Trophoblast cell (in vitro differentiated cells and primary cell): Measurements from ENCODE around the gene EPHA6.

Experiments
- DNase-seq, 2 donors: peaks; one replicate each; pipeline ENCODE4 v3.0.0-alpha.2; 2016
- H2AFZ ChIP-seq: 2 replicates; pipeline ENCODE4 v1.6.1; 2013; ENCODE audit warnings: low read length, moderate library complexity, mild to moderate bottlenecking; ENCODE audit not compliant: insufficient read depth, poor library complexity
- H2AK5ac ChIP-seq: 2 replicates; pipeline ENCODE4 v1.6.1; 2013; ENCODE audit warnings: mild to moderate bottlenecking, low read length
- H2BK120ac ChIP-seq: 2 replicates; pipeline ENCODE4 v1.6.1; 2013; ENCODE audit warnings: low read length, mild to moderate bottlenecking, moderate library complexity; ENCODE audit not compliant: insufficient read depth, poor library complexity
- H2BK12ac ChIP-seq: 2 replicates; pipeline ENCODE4 v1.6.1; 2013; ENCODE audit warnings: mild to moderate bottlenecking, low read length, moderate library complexity
- H2BK5ac ChIP-seq: 2 replicates; pipeline ENCODE4 v1.6.1; 2013; ENCODE audit warnings: low read length, low read depth, moderate library complexity, mild to moderate bottlenecking; ENCODE audit not compliant: poor library complexity
- H3K14ac ChIP-seq: 2 replicates; pipeline ENCODE4 v1.6.1; 2013; ENCODE audit warnings: mild to moderate bottlenecking, low read length
- H3K18ac ChIP-seq: 2 replicates; pipeline ENCODE4 v1.6.1; 2013; ENCODE audit warnings: mild to moderate bottlenecking, low read length
- H3K23ac ChIP-seq: 2 replicates; pipeline ENCODE4 v1.6.1; 2013; ENCODE audit warnings: low read length
- H3K27ac ChIP-seq: 2 replicates; pipeline ENCODE4 v1.5.1; 2013; ENCODE audit warnings: low read depth, mild to moderate bottlenecking, inconsistent platforms, low read length, moderate library complexity
- H3K27me3 ChIP-seq: 2 replicates; pipeline ENCODE4 v1.6.1; 2013; ENCODE audit warnings: inconsistent platforms, mild to moderate bottlenecking, low read length, moderate library complexity; ENCODE audit not compliant: insufficient read depth
- H3K36me3 ChIP-seq, 2 experiments: 1 replicate in 1 of 2; 2 replicates in 1 of 2; pipeline ENCODE4 v1.6.1; 2013; ENCODE audit warnings: low read length in 2 of 2, mild to moderate bottlenecking in 2 of 2, moderate library complexity in 1 of 2; ENCODE audit not compliant: insufficient read depth in 2 of 2, control insufficient read depth in 1 of 2
- H3K4ac ChIP-seq: 2 replicates; pipeline ENCODE4 v1.6.1; 2013; ENCODE audit warnings: low read depth, mild to moderate bottlenecking, low read length, moderate library complexity
- H3K4me1 ChIP-seq, 2 experiments: 1 replicate in 1 of 2; 2 replicates in 1 of 2; pipeline ENCODE4 v1.6.1; 2013; ENCODE audit warnings: low read length in 2 of 2, mild to moderate bottlenecking in 2 of 2, moderate library complexity in 1 of 2; ENCODE audit not compliant: insufficient read depth in 2 of 2, control insufficient read depth in 1 of 2
- H3K4me2 ChIP-seq: 2 replicates; pipeline ENCODE4 v1.6.1; 2013; ENCODE audit warnings: inconsistent platforms, mild to moderate bottlenecking, low read length, moderate library complexity
- H3K4me3 ChIP-seq: 2 replicates; pipeline ENCODE4 v1.5.1; 2013; ENCODE audit warnings: mild to moderate bottlenecking, low read depth, low read length, inconsistent platforms
- H3K79me1 ChIP-seq: one replicate; pipeline ENCODE4 v1.6.1; 2013; ENCODE audit warnings: low read length
- H3K79me2 ChIP-seq: 2 replicates; pipeline ENCODE4 v1.6.1; 2013; ENCODE audit warnings: low read length, mild to moderate bottlenecking; ENCODE audit not compliant: control insufficient read depth, insufficient read depth, poor library complexity
- H3K9ac ChIP-seq: 2 replicates; pipeline ENCODE4 v1.6.1; 2013; ENCODE audit warnings: mild to moderate bottlenecking, low read length
- H3K9me3 ChIP-seq: 2 replicates; pipeline ENCODE4 v1.6.1; 2013; ENCODE audit warnings: low read depth, mild to moderate bottlenecking, control low read depth, inconsistent platforms, low read length; ENCODE audit not compliant: insufficient read depth
- H4K12ac ChIP-seq: 2 replicates; pipeline ENCODE4 v1.6.1; 2013; ENCODE audit warnings: low read depth, mild to moderate bottlenecking, low read length, moderate library complexity
- H4K8ac ChIP-seq: 2 replicates; pipeline ENCODE4 v1.6.1; 2013; ENCODE audit warnings: low read depth, mild to moderate bottlenecking, low read length, moderate library complexity
- H4K91ac ChIP-seq: one replicate; pipeline ENCODE4 v1.6.1; 2013; ENCODE audit warnings: low read depth, mild to moderate bottlenecking, low read length, moderate library complexity
- WGBS: extraction: QIAGEN DNeasy Blood & Tissue Kit; methylation state at CpG from one replicate; pipeline ENCODE4 v1.1.7; 2013; ENCODE audit warnings: missing lambda C conversion rate; ENCODE audit not compliant: insufficient read length, insufficient coverage; ENCODE audit errors: extremely low coverage; 5-methylcytosine and 5-hydroxymethylcytosine counted together

The EPHA6 gene

GRCh38 chr3:97037294-97037943 lies 223.0 kb downstream of the EPHA6 start:
- Histone ChIP-seq H3K14ac (no peak overlapping the region), H3K9me3 (no peaks in the 10 kb centered on the region), H2BK120ac (no peak overlapping the region), H3K4me3 (no peak overlapping the region), H2AK5ac (no peak overlapping the region), H2AFZ (no peak overlapping the region), H3K9ac (no peak overlapping the region), H2BK5ac (no peak overlapping the region), H4K12ac (no peak overlapping the region), H3K36me3 (no peaks in the 10 kb centered on the region), H3K23ac (no peak overlapping the region), H2BK12ac (no peak overlapping the region), H3K79me1 (no peaks in the 10 kb centered on the region), H3K18ac (no peak overlapping the region), H3K27me3 (no peaks in the 10 kb centered on the region), H3K27ac (no peak overlapping the region), H3K4me2 (no peak overlapping the region), H3K79me2 (no peaks in the 10 kb centered on the region), H4K8ac (no peak overlapping the region), H3K4me1 (no peaks in the 10 kb centered on the region), H4K91ac (no peak overlapping the region), H3K4ac (no peak overlapping the region)
- DNase-seq: no peak
- WGBS: no CpG with 5 or more reads among the region's 3 CpGs

DNA sequence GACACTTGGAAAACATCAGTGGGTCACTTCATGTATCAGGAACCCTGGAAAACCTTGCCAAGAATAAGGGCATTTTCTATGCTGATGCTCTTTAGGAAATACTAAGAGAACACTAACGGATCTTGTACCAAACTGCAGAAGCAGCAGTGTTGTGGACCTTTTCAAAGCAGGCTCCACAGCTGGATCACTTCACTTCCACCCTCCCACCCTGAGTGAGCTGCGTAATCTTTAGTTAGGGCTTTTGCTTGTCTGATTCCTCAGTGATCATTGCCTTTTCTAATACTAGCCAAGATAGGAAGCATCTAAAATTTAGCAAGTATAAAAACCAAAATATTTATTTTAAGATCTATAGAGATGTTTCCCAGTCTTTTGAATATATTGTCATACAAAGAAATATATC lies 229.0 kb downstream of the EPHA6 start:
- Histone ChIP-seq H4K12ac (no peak overlapping the region), H3K4me2 (no peak overlapping the region), H3K79me1 (no peaks in the 10 kb centered on the region)

DNA sequence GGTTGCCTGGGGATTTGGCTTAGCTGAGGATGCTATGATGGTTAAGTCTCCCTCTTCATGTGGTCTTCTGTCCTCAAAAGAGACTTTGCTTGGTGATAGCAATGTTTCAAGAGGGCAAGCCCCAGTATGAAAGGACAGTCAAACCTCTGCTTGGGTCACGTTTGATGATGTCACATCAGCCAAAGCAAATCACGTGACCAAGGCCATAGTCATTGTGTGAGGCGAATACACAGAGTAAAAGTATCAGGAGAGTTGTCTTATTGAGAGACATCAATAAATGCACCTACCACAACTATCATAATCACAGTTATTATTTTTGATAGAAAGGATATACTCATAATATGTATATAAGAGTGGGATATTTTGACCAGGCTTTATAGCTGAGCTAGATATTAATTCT lies 243.0 kb downstream of the EPHA6 start:
- no peak overlapping the region for H2AFZ ChIP-seq
- H2BK12ac ChIP-seq: no peak overlapping the region
- no peak overlapping the region for H4K12ac ChIP-seq
- no peak overlapping the region for H3K4me3 ChIP-seq
- no peak overlapping the region for H4K8ac ChIP-seq
- H3K18ac ChIP-seq: no peak overlapping the region
- DNase-seq: no peak
- H3K4ac ChIP-seq: no peak overlapping the region
- no peaks in the 10 kb centered on the region for H3K9me3 ChIP-seq
- no peak overlapping the region for H2BK5ac ChIP-seq
- H3K9ac ChIP-seq: no peak overlapping the region
- H3K79me1 ChIP-seq: no peaks in the 10 kb centered on the region
- H3K79me2 ChIP-seq: no peaks in the 10 kb centered on the region
- no peak overlapping the region for H3K14ac ChIP-seq
- no peaks in the 10 kb centered on the region for H3K4me1 ChIP-seq
- H3K4me2 ChIP-seq: no peak overlapping the region
- no peaks in the 10 kb centered on the region for H3K27me3 ChIP-seq
- no peak overlapping the region for H3K27ac ChIP-seq
- no peak overlapping the region for H2AK5ac ChIP-seq
- no peak overlapping the region for H4K91ac ChIP-seq
- no peaks in the 10 kb centered on the region for H3K36me3 ChIP-seq
- H2BK120ac ChIP-seq: no peak overlapping the region
- no CpG with 5 or more reads among the region's 3 CpGs for WGBS
- no peak overlapping the region for H3K23ac ChIP-seq

More for the DNA sequence above, 229.0 kb downstream of the EPHA6 start:
- Histone ChIP-seq H3K9ac (no peak overlapping the region), H3K79me2 (no peaks in the 10 kb centered on the region), H3K18ac (no peak overlapping the region), H4K8ac (no peak overlapping the region), H3K4ac (no peak overlapping the region), H4K91ac (no peak overlapping the region), H2AFZ (no peak overlapping the region), H2BK5ac (no peak overlapping the region), H2BK120ac (no peak overlapping the region), H3K4me1 (no peaks in the 10 kb centered on the region), H2AK5ac (no peak overlapping the region), H3K4me3 (no peak overlapping the region), H2BK12ac (no peak overlapping the region), H3K23ac (no peak overlapping the region), H3K9me3 (no peaks in the 10 kb centered on the region), H3K27ac (no peak overlapping the region), H3K14ac (no peak overlapping the region), H3K27me3 (no peaks in the 10 kb centered on the region), H3K36me3 (no peaks in the 10 kb centered on the region)
- no CpG with 5 or more reads among the region's 2 CpGs for WGBS
- no peak for DNase-seq

DNA sequence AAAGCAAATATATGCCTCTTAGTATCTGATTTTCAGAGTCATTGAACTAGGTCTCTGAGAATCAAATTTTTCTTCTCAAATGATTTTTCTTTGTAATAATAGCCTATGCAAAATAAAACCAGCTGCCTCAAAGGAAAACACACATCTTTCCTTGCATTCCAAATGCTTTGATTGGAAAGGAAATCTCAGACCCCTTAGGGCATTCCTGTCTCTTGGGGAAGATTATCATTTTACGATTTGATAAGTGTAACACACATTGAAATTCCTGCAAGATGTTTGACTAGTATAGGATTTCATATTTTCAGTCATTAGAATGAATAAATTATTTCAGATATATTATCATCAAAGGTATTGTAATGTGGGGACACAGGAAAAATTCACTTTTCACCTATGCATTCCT lies 244.8 kb downstream of the EPHA6 start:
- Histone ChIP-seq H2AFZ (no peak overlapping the region), H4K91ac (no peak overlapping the region), H3K27ac (no peak overlapping the region), H3K18ac (no peak overlapping the region), H2BK12ac (no peak overlapping the region), H3K79me2 (no peaks in the 10 kb centered on the region), H3K23ac (no peak overlapping the region), H3K4me2 (no peak overlapping the region), H2AK5ac (no peak overlapping the region), H3K9me3 (no peaks in the 10 kb centered on the region), H3K4me1 (no peaks in the 10 kb centered on the region), H3K14ac (no peak overlapping the region), H3K27me3 (no peaks in the 10 kb centered on the region), H3K9ac (no peak overlapping the region), H3K4me3 (no peak overlapping the region), H4K12ac (no peak overlapping the region), H3K36me3 (no peaks in the 10 kb centered on the region), H2BK120ac (no peak overlapping the region), H3K4ac (no peak overlapping the region), H2BK5ac (no peak overlapping the region), H3K79me1 (no peaks in the 10 kb centered on the region), H4K8ac (no peak overlapping the region)
- DNase-seq: no peak
- no CpG with 5 or more reads among the region's 1 CpG for WGBS
